ENCODE data around the gene NECAB2.

The NECAB2 gene

DNA sequence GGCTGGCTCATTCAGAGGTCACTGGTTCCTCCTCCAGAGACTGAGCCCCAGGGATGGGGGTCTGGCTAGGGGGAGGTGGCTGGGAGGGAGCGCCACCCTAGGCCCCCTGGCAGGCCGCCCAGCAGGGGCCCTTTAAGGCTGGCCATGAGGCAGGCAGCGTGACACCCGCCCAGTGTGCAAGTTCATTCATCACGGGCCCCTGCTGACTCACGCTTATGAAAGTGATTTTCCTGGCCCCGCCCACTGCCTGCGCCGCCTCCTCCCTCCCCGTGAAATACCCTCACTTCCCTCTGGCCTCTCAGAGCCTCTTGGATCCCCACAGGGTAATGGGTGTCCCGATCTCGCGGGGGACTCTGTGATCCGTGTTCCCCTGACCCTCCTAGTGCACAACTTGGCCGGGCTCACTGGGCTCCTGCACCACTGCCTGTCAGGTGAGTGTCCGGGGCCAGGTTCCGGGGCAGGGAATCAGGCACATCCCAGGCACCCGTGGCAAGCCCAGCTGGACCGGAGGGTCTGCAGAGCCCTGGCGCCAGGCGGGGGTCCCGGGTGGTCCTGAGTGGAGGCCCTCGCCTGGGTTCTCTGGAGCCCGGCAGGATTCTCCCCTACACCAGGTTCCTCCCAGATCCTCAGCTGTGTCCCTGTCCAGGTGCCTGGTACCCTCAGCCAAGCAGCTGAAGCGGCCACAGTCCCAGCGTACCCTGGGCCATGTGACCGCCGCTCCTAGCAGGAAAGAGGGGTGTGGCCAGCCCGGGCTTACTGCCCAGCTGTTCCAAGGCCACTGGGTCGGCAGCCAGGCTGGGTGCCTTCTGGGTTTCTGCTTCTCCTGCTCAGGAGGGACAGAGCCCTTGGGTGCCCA, 14.9 kb upstream of the NECAB2 start, which contains the start of gene OSGIN1:
Gene OSGIN1 (plus strand): TSS at position 301 of the 856 bp plus-strand sequence. CDS start 4,432 bp downstream, outside the sequence.
- peak; percentile 90 for DNase-seq (ENCODE audit: low spot score)

GRCh38 chr16:83953796-83954576, 14.1 kb upstream of the NECAB2 start:
- DNase-seq (ENCODE audit: low spot score) = peak; percentile 16

- DNase-seq (ENCODE audit: low spot score) = no peak
Observed at GRCh38 chr16:83954577-83955016, 13.4 kb upstream of the NECAB2 start.

DNA sequence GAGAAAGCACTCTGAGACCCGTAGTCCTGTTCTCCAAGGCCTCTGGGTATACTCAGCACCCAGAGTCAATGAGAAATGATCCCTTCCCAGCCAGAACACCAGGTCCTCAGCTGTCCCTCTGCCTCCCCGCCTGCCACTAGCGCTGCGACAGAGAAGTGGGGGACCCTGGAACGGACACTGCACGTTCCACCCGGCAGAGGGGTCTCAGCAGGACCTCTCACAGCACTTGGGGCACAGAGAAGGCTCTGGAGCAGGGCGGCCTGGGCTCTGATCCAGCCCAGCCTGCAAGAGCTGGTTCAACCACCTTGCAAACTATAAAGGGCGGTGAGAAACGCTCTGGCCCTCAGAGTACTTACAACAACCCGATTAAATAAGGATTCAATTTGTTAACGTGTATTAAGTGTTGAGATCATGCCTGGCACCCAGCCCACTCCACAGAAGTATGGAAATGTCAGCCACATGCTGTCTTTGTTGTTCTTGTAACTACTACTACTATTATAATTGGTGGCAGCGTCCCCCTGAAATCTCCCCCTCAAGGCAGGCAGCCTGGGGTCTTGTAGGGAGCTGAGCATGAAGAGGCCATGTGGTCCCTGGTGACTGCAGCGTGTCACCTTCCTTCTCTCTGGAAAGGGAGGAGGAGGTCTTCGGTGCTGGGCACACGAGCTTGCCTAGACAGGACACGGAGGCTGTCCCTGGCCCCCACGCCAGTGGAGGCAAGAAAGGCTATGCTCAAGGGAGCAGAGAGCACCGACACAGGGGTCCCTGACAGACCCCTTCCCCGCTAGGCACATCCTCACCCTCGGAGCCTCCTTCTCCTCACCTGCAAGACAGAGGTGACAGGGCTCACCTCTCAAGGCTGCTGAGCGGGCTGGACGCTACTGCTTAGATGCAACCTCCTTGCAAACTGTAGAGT, 12.6 kb upstream of the NECAB2 start:
- DNase-seq (ENCODE audit: low spot score) = no peak

DNA sequence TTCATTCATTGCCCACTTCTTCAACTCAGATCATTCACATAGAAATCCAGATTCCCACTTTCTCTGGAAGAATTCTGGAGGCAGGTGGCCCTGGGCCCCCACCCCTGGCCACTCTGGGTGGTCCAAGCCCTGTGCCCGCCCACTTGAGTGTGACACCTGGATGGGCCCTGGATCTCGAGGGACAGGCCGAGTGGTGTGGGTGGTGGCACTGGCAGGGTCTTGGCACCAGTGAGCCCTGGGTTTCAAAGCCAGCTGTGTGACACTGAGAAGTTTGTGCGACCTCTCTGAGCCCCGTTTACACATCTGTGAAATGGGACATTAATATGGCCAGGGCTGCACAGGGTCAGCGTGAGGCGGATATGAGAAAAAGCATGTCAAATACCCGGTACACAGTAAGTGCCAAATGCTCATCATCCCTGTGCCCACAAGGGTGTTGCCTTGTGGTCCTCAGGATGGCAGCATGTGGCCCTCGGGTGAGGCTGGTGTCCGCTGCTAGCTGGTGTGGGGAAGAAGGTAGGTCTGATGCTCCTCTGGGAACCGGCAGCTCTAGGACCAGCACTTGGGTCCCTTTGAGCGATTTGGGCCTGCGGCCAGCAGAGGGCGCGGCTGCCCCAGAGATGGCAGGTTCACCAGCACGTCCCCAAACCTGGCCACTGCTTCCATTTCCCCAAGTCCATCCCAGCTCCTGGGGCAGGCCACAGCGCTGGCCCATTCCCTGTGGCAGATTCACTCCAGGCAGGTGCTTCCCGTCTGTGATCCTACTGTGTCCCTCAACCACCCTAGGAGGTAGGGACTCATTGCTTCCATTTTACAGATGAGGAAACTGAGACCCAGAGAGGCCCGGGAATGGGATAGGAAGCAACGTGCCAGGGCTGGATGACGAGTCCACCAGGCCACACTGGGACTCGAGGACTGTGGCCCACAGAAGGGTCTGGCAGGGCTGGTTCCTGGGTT, 11.4 kb upstream of the NECAB2 start:
- DNase-seq (ENCODE audit: low spot score) = peak; percentile 30

DNA sequence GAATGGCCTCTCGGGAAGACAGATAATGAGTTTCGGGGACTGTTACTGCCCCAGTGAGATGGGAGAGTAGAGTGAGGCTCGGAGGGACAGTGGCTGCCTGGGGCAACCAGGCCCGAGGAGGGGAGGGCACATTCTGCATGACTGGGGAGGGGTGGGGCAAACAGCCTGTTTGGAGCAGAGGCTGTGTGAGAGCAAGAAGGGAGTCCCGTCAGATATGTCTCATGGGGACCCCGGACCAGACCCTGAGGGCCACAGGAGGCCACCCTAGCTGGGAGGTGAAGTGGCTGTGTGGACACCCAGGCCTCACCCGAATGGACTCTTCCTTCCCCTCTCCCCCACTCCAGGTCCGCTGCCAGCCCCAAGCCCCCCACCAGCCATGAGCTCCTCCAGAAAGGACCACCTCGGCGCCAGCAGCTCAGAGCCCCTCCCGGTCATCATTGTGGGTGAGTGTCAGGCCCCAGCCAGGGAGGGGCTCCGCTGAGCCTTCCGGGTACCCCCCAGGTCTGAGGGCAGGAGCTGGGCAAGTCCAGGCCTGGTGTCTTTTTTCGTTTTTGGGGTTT, 10.7 kb upstream of the NECAB2 start:
- DNase-seq (ENCODE audit: low spot score) = no peak

GRCh38 chr16:83958137-83958845, 9.8 kb upstream of the NECAB2 start:
- no peak for DNase-seq (ENCODE audit: low spot score)

- no peak for DNase-seq (ENCODE audit: low spot score)
Observed at GRCh38 chr16:83958846-83959565, 9.0 kb upstream of the NECAB2 start.

DNA sequence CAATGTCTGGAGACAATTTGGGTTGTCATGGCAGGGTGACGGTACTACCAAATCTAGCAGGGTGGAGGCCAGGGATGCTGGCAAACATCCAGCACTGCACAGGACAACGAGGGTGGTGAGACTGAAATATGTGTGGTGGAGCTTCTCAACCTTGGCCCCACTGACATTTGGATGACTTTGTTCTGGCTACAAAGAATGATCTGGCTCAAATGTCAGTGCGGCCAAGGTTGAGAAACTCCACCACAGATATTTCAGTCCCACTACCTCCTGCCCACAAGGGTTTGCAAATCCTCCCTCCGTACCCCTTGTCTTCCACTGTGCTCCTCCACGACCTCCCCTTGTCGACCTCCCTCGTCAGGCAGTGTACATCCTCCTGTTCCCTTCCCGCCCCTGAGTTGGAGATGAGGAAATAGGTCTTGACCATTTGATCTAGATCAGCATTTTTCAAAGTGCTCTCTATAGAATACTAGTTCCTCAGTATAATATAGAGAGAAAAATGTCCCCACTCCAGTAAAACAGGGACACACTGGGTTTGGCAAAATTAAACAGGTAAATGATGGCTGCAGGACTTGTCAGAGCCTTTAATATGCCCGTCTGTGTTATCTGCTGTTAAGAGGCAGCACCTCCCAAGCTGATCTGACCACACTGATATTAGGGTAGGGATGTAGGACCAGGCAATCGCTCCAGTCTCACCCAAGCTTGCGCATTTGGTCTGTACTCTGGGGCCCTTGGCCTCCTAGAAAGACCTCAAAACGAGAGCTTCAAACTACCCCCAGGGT, 8.2 kb upstream of the NECAB2 start:
- DNase-seq (ENCODE audit: low spot score) = no peak

DNA sequence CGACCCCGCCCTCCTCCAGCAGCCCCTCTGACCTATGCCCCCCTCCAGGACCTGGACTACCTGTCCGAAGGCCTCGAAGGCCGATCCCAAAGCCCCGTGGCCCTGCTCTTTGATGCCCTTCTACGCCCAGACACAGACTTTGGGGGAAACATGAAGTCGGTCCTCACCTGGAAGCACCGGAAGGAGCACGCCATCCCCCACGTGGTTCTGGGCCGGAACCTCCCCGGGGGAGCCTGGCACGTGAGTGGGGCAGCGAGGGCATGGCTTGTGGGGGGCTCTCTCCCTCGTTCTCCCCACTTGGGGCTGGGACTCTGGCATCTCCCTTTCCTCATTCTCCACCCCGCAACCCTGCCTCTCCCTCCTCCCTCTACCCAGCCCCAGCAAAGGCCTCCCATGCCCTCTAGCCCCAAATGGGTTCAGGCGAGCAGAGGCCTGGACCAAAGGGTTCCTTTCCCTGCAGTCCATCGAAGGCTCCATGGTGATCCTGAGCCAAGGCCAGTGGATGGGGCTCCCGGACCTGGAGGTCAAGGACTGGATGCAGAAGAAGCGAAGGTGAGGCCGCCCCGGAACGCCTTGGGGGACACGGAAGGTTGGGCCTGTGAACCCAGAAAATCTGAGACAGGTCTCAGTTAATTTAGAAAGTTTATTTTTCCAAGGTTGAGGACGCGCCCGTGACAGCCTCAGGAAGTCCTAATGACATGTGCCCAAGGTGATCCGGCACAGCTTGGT, 7.4 kb upstream of the NECAB2 start:
- no peak for DNase-seq (ENCODE audit: low spot score)

DNA sequence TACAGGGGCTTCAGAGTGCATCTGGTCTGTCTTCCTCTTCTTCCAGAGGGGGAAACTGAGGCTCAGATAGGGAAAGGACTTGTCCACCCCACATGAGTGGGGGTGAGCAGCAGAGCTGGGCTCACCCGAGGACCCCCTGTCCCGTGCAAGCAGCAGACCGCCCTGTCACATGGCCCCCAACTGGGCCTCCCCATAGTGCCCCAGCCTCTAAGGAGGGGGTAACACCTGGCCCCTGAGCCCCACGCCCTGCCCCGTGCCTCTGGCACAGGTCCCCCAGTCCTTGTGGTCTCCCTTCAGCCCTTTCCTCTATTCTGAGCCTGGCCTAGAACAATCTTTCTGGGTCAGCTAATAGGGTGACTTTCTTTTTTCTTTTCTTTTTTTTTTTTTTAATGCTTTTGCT, 6.5 kb upstream of the NECAB2 start:
- no peak for DNase-seq (ENCODE audit: low spot score)

DNA sequence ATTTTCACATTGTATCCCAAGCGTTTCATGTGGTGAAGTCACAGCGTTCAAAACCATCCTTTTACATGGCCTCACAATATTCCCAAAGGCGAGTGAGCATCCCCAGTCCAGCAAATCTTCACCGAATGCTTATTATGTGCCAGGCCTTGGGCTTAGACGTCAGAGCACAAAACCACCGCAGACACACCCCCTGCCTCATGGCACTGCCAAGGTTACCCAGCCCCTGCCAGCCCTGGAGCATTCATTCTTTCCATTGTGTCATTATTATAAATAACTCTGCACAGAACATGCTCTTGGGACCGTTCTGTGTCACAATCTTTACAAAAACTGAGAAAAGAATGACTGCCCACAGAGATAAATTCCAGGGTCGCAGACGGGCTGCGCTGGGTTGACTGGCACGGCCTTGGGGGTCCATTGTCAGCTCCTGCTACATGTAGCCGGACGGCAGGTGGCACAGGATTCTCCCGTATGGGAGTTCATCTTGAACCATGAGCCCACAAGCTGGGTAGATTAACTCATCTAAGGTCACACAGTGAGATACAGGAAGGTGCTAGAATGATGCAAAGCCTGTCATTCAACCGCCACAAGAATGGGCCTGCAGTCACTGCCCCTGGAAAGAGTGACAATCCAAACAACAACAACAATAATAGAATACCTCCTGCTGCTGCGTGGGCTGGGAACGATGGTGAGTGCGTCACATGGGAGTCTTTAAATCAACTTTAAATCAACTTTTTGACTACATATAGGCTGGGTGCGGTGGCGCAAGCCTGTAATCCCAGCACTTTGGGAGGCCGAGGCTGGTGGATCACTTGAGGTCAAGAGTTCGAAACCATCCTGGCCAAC, 4.5 kb upstream of the NECAB2 start:
- no peak for DNase-seq (ENCODE audit: low spot score)

GRCh38 chr16:83964684-83965443, 3.2 kb upstream of the NECAB2 start:
- no peak for DNase-seq (ENCODE audit: low spot score)

GRCh38 chr16:83965444-83966152, 2.4 kb upstream of the NECAB2 start:
- no peak for DNase-seq (ENCODE audit: low spot score)

DNA sequence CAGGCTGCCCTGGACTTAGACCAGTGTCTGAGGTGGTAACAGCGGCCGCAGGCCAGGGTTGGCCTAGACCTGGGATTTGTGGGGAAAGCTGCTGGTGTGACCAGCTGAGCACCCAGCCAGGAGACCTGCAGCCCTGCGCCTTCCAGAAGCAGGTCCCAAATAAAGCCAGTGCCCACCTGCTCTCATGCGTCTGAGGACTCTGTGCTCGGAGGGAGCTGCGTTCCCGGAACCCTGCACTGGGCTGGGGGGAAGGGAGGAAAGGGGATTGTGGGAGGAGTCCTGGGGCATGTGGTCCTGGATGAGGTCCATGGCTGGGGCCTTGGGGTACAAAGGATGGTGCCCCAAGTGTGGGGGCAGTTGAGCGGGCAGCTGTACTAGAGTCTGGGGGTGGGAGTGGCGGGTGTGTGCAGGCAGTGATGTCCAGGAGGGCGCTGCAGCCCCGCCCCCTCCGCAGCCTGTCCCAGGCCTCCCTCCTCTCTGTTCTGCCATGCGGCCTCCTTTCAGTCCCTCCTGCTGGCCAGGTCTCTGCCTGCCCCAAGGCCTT, 1.8 kb upstream of the NECAB2 start:
- no peak for DNase-seq (ENCODE audit: low spot score)
